MCF 10A (cell line): Measurements from ENCODE around the gene DNTT. TPM values are rescaled to one million over a fixed set of nuclear protein-coding genes. Genes with fewer than 3 reads are reported as not detected.

Experiments used
- BruUV-seq: library from RNA; stranded (reverse); fragments of 400-500 nt; replicated peaks from 2 replicates; lab custom pipeline; 2021; lab: Mats Ljungman, UMichigan
- CTCF ChIA-PET: fragments of 300-600 bp; sonication (Branson Sonifier 250); formaldehyde crosslinking; extraction: SDS; loops from one replicate; lab custom pipeline; 2021; ENCODE audit warnings: antibody characterized with exemption, inconsistent platforms; lab: Yijun Ruan, JAX
- POLR2A ChIA-PET: fragments of 300-600, 350-650 bp; sonication (Branson Sonifier 250); formaldehyde crosslinking; extraction: SDS; loops from one replicate; lab custom pipeline; 2020; ENCODE audit warnings: antibody characterized with exemption, inconsistent platforms; lab: Yijun Ruan, JAX
- DNase-seq: peaks from one replicate; pipeline ENCODE4 v3.0.0-alpha.2; 2018; ENCODE audit not compliant: unreplicated experiment
- H3K27ac Mint-ChIP-seq: one replicate; pipeline ENCODE4 v1.8.0; 2022; ENCODE audit warnings: mild to moderate bottlenecking, low read depth, mixed read lengths; ENCODE audit not compliant: unreplicated experiment
- H3K27me3 Mint-ChIP-seq: one replicate; pipeline ENCODE4 v1.8.0; 2022; ENCODE audit warnings: mixed read lengths; ENCODE audit not compliant: insufficient read depth, unreplicated experiment
- H3K36me3 Mint-ChIP-seq: one replicate; pipeline ENCODE4 v1.8.0; 2022; ENCODE audit warnings: mild to moderate bottlenecking, moderate library complexity, mixed read lengths; ENCODE audit not compliant: insufficient read depth, unreplicated experiment
- H3K4me1 Mint-ChIP-seq: one replicate; pipeline ENCODE4 v1.8.0; 2022; ENCODE audit warnings: mixed read lengths; ENCODE audit not compliant: insufficient read depth, unreplicated experiment
- H3K4me3 Mint-ChIP-seq: one replicate; pipeline ENCODE4 v1.8.0; 2022; ENCODE audit warnings: mild to moderate bottlenecking, moderate library complexity, mixed read lengths; ENCODE audit not compliant: unreplicated experiment
- H3K9me3 Mint-ChIP-seq: one replicate; pipeline ENCODE4 v1.8.0; 2022; ENCODE audit warnings: mixed read lengths; ENCODE audit not compliant: unreplicated experiment
- intact Hi-C: fragments of 100-400 bp; cut with micrococcal nuclease; formaldehyde crosslinking; loops from 2 replicates; pipeline ENCODE4 v1.14.1; 2022
- total RNA-seq: library from RNA; stranded (reverse); gene quantifications from 2 replicates; pipeline ENCODE4 v1.2.3, GENCODE V29; 2022
- TF ChIP-seq, protein P1 (sequence below): fragments of 200-600 bp; IDR thresholded peaks from one replicate; pipeline ENCODE4 v1.8.0; 2022; ENCODE audit warnings: antibody characterized with exemption, mild to moderate bottlenecking; ENCODE audit not compliant: unreplicated experiment

Gene DNTT
- total RNA-seq, 1 experiment from 2014 or later, result not detected

DNA sequence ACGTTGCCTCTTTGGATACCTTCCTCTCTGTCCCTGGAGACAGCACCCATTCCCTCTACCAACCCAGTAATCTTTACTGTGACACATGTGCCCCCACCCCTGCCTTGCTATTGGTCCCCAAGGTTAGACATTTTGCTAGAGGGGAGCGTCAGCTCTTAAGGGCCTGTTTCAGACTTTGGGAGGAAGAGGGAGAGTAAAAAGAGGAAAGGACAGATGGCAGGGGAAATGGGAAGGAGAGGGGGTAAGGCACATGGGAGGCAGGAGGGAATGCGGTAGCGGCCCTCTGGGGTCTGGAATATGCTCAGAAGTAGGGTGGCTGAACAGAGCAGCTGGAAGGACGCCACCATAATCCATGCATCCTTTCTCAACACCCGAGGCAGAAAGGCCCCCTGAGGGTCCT, 45.1 kb upstream of the DNTT start:
- TF ChIP-seq, protein P1, sequence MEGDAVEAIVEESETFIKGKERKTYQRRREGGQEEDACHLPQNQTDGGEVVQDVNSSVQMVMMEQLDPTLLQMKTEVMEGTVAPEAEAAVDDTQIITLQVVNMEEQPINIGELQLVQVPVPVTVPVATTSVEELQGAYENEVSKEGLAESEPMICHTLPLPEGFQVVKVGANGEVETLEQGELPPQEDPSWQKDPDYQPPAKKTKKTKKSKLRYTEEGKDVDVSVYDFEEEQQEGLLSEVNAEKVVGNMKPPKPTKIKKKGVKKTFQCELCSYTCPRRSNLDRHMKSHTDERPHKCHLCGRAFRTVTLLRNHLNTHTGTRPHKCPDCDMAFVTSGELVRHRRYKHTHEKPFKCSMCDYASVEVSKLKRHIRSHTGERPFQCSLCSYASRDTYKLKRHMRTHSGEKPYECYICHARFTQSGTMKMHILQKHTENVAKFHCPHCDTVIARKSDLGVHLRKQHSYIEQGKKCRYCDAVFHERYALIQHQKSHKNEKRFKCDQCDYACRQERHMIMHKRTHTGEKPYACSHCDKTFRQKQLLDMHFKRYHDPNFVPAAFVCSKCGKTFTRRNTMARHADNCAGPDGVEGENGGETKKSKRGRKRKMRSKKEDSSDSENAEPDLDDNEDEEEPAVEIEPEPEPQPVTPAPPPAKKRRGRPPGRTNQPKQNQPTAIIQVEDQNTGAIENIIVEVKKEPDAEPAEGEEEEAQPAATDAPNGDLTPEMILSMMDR, result no peak
- ChIA-PET POLR2A (no interaction called here), CTCF (interaction anchor here (1.1 kb wide), 1 partner anchor 29 kb away, joined by 3 read pairs; no protein-coding TSS in a partner anchor)
- intact Hi-C loops, result no loop called here
- no peaks in the 10 kb centered on the region for H3K27me3 Mint-ChIP-seq
- H3K36me3 Mint-ChIP-seq, result no peaks in the 10 kb centered on the region
- H3K27ac Mint-ChIP-seq, result no peak overlapping the region
- H3K4me3 Mint-ChIP-seq, result no peak overlapping the region
- BruUV-seq, result no TSS peak
- DNase-seq, result no peak
- no peaks in the 10 kb centered on the region for H3K9me3 Mint-ChIP-seq
- H3K4me1 Mint-ChIP-seq, result no peaks in the 10 kb centered on the region

DNA sequence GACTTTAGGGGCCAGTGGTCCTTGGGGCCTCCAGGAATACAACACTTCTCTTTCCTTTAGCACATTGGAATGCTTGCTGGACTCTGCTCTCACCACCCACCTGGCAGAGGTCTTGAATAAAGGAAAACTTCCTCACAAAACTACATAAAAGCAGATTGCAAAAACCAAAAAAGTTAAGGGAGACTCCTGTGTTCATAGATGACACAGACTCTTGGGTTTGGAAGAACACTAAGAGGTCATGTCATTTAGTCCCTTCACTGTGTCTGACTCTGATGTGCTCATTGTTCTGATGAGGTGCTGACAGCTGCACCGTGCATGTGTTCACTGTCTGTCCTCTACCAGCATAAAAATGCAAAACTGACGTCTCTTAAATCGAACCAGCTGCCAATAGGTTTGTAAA, 44.2 kb upstream of the DNTT start:
- BruUV-seq, result no TSS peak
- ChIA-PET CTCF (interaction anchor here (0.6 to 1.7 kb wide), 2 partner anchors 10 to 31 kb away, joined by 3 to 8 read pairs; no protein-coding TSS in a partner anchor), POLR2A (interaction anchor here (0.6 kb wide), 1 partner anchor 1839 kb away, joined by 4 read pairs; no protein-coding TSS in a partner anchor)
- Mint-ChIP-seq H3K9me3 (no peaks in the 10 kb centered on the region), H3K4me3 (no peak overlapping the region), H3K27me3 (no peaks in the 10 kb centered on the region), H3K27ac (no peak overlapping the region), H3K36me3 (no peaks in the 10 kb centered on the region), H3K4me1 (no peaks in the 10 kb centered on the region)
- intact Hi-C loops, result no loop called here
- no peak for DNase-seq
- TF ChIP-seq, protein P1, result no peak

DNA sequence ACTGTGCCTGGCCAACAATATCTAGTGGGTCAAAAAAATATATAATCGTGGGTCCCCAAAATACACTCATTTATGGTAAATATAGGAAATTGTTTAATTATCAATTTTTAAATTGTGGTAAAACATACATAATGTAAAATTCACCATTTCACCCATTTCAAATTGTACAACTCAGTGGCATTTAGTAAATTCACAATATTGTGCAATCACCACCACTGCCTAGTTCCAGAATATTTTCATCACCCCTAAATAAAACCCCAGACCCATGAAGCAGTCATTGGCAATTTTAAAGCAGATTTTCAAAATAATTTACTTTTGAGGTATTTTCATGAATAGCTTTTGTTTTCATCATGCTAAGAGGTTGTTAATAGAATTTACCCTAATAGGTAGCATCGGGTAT, 43.1 kb upstream of the DNTT start:
- no TSS peak for BruUV-seq
- Mint-ChIP-seq H3K4me3 (no peak overlapping the region), H3K4me1 (no peaks in the 10 kb centered on the region), H3K27me3 (no peaks in the 10 kb centered on the region), H3K27ac (no peak overlapping the region), H3K9me3 (no peaks in the 10 kb centered on the region), H3K36me3 (no peaks in the 10 kb centered on the region)
- ChIA-PET CTCF (interaction anchor here (0.7 to 1.7 kb wide), 4 partner anchors 27 to 74 kb away, joined by 3 to 8 read pairs (median 6); no protein-coding TSS in a partner anchor), POLR2A (interaction anchor here (2.7 kb wide), 1 partner anchor 10 kb away, joined by 13 read pairs; the partner anchor contains the start of gene BLNK)
- intact Hi-C loops, result no loop called here
- no peak for DNase-seq
- TF ChIP-seq, protein P1, result no peak

DNA sequence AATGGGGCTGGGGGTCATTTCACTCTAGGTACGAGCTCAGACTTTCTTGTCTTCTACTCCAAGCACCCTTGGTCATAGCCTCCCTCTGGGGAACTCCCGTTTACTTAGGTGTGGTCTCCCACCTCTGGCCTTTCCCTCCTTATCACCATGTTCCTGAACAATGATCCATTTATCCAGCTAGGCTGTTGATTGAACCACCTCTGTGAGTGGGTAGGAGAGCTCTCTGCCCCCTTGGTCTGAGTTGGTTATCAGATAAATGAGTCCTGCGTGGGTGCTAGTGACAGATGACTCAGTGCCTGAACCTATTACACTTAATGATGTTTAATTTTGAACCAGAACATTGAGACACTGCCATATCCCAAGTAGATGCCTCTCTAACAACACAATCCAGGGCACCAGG, 42.3 kb upstream of the DNTT start:
- no peaks in the 10 kb centered on the region for H3K36me3 Mint-ChIP-seq
- ChIA-PET POLR2A (interaction anchor here (2.7 kb wide), 1 partner anchor 9 kb away, joined by 13 read pairs; the partner anchor contains the start of gene BLNK), CTCF (interaction anchor here (1.3 to 1.8 kb wide), 3 partner anchors 29 to 33 kb away, joined by 4 to 12 read pairs (median 6); no protein-coding TSS in a partner anchor)
- no peaks in the 10 kb centered on the region for H3K27me3 Mint-ChIP-seq
- DNase-seq, result no peak
- H3K4me1 Mint-ChIP-seq, result peaks cover 2% of the 10 kb centered on the region
- BruUV-seq, result no TSS peak
- H3K4me3 Mint-ChIP-seq, result no peak overlapping the region
- TF ChIP-seq, protein P1, result no peak
- H3K27ac Mint-ChIP-seq, result no peak overlapping the region
- intact Hi-C loops, result no loop called here
- no peaks in the 10 kb centered on the region for H3K9me3 Mint-ChIP-seq
